IPS DF 19.7 (cell line): ENCODE results near the gene NCKAP5.

Experiments
- DNase-seq: peaks from one replicate; pipeline ENCODE4 v3.0.0-alpha.2; 2013; ENCODE audit warnings: low read depth, low spot score

Gene NCKAP5

GRCh38 chr2:133334923-133335322 is 233.3 kb downstream of the NCKAP5 start:
- no peak for DNase-seq

GRCh38 chr2:133333181-133333580 is 235.1 kb downstream of the NCKAP5 start:
- DNase-seq = no peak

- DNase-seq = no peak
Measured at GRCh38 chr2:133331436-133331835, 236.8 kb downstream of the NCKAP5 start.

GRCh38 chr2:133326652-133327397 is 241.4 kb downstream of the NCKAP5 start:
- DNase-seq = no peak

- DNase-seq = no peak
Measured at GRCh38 chr2:133324150-133324561, 244.1 kb downstream of the NCKAP5 start.

GRCh38 chr2:133322909-133323308 is 245.4 kb downstream of the NCKAP5 start:
- no peak for DNase-seq

GRCh38 chr2:133317178-133317577 is 251.1 kb downstream of the NCKAP5 start:
- DNase-seq = no peak

- no peak for DNase-seq
Measured at GRCh38 chr2:133316557-133316956, 251.7 kb downstream of the NCKAP5 start.

GRCh38 chr2:133315280-133315679 is 253.0 kb downstream of the NCKAP5 start:
- DNase-seq = no peak

- no peak for DNase-seq
Measured at GRCh38 chr2:133314795-133315194, 253.5 kb downstream of the NCKAP5 start.

GRCh38 chr2:133312038-133312729 is 256.1 kb downstream of the NCKAP5 start:
- DNase-seq = no peak

GRCh38 chr2:133306236-133306635 is 262.0 kb downstream of the NCKAP5 start:
- DNase-seq = no peak

- DNase-seq = no peak
Measured at GRCh38 chr2:133304344-133304743, 263.9 kb downstream of the NCKAP5 start.

GRCh38 chr2:133303150-133303549 is 265.1 kb downstream of the NCKAP5 start:
- DNase-seq = no peak

GRCh38 chr2:133296401-133296800 is 271.9 kb downstream of the NCKAP5 start:
- no peak for DNase-seq

GRCh38 chr2:133293544-133294353 is 274.5 kb downstream of the NCKAP5 start:
- no peak for DNase-seq

GRCh38 chr2:133292259-133292658 is 276.0 kb downstream of the NCKAP5 start:
- DNase-seq = no peak

- no peak for DNase-seq
Measured at GRCh38 chr2:133287709-133288108, 280.6 kb downstream of the NCKAP5 start.

- DNase-seq = no peak
Measured at GRCh38 chr2:133286326-133286922, 281.8 kb downstream of the NCKAP5 start.

- no peak for DNase-seq
Measured at GRCh38 chr2:133273031-133273430, 295.2 kb downstream of the NCKAP5 start.

GRCh38 chr2:133271105-133271504 is 297.2 kb downstream of the NCKAP5 start:
- no peak for DNase-seq

- DNase-seq = no peak
Measured at GRCh38 chr2:133270550-133270949, 297.7 kb downstream of the NCKAP5 start.
